IPS-11a (cell line): ENCODE results near the gene YDJC.
"Not testable (repeated sequence)": the region's sequence is repeated elsewhere in the genome, so short reads cannot be mapped to it uniquely, and the experiment has no call there.

Source experiments
- H3K4me3 ChIP-seq: one replicate; pipeline ENCODE4 v1.5.1; 2013; ENCODE audit warnings: low read depth, low read length, control low read depth

The YDJC gene

DNA sequence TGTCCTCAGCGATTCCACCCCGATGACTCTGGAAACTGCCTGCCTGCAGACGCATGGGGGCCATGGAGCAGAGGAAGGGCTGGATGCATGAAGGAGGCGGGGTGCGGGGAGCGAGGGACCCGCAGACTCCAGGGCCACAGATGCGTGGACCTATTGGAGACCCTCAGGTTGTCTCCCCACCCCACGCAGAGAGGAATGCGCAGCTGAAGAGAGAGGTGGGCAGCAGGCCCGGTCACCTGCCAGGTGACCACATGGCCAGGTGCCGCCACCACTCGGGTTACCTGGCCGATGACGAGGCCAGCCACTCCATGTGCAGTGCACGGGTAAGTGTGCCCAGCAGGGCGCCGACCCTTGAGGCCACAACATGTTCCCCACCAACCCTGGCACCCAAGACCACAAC, 3.1 kb upstream of the YDJC start:
- H3K4me3 ChIP-seq, result no peak overlapping the region

DNA sequence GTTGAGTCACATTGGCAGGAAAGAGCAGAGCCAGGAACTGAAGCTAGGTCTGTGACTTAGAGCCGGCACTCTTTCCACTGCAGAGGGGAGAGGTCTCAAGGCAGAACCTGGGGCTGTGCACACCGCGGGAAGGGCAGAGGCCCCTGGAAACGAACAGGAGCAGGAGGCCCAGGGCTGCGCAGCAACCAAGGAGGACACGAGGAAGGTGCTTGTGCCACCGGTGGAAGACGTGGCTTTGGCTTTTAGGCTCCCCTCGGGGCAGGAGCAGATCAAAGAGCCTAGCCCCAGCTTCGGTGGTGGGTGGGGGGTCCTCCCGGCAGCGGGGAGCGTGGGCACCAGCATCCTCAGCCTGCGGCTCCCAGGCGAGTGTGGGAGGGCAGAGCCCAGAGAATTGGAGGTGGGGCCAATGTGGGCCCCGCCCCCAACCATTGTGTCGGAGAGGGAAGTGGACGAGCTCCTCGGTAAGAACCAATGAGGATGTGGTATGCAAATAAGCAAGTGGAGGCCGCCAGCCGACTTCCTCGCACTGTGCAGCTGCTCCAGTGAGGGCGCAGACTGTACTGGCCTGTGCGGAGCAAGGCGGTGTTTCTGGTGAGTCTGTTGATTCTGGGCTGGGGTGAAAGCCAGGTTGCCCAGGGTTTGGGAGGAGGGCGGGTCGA, 2.5 kb upstream of the YDJC start, which contains the start of gene CCDC116:
Gene CCDC116 (plus strand): TSS at position 524 of the 659 bp plus-strand sequence. CDS start 422 bp downstream, outside the sequence.
- no peak within 1 kb of the TSS for H3K4me3 ChIP-seq

DNA sequence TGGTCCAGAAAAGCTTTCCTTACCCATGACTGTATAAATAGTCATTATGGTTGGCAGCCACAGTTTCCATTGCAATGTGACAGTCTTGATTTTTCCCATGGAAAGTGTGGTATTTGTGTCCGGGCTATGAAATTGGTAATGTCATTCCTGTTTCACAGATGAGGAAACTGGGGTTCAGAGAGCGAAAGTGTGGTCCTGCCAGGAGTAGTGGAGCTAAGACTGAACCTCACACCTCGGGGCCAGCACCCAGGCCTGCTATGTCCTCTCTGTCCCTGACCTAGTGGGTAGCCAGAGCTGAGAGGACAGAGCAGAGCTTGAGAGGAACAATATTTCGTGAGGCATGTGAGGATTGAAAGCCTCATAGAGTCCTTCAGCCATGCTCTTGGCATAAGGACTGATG, 1.2 kb upstream of the YDJC start:
- no peak overlapping the region for H3K4me3 ChIP-seq

DNA sequence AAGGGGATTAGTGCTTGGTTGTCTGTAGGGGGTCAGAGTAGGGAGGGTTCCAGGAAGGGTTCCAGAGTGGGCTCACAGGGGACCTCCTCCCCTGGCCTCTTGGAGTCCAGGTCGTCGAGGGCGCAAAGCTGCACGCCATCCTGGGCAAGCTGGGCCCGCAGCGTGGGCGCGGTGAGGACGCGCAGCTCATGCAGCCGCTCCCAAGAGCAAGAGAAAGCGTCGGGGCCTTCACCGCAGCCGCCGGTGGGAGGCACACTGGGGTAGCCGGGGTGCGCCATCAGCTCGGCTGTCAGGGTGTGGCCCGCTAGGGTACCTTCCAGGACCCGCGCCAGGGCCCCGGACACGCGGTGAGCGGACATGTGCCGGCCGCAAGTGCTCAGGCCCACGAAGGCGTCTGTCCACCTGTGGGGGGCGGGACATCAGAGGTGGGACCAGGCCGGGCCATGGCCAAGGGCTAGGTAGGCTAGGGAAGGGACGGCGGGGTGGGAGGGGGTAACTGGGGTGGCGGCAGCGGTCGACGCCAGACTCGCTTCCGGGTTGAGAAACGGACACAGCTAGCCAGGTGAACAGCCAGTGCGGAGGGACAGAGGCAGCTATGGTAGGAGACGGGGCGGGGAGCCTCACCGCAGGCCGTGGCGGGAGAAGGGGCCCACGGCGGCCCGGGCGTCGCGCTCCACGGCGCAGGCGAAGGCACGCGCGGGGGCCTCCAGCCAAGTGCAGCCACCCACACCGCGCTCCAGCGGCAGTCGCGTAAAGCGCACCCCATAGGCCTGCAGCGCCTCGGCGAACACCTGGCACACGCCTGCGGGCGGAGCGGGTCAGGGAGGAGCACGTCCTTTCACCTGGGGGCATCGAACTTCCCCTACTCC, 1.2 kb downstream of the YDJC start:
- peak overlapping the region; percentile 91 for H3K4me3 ChIP-seq

DNA sequence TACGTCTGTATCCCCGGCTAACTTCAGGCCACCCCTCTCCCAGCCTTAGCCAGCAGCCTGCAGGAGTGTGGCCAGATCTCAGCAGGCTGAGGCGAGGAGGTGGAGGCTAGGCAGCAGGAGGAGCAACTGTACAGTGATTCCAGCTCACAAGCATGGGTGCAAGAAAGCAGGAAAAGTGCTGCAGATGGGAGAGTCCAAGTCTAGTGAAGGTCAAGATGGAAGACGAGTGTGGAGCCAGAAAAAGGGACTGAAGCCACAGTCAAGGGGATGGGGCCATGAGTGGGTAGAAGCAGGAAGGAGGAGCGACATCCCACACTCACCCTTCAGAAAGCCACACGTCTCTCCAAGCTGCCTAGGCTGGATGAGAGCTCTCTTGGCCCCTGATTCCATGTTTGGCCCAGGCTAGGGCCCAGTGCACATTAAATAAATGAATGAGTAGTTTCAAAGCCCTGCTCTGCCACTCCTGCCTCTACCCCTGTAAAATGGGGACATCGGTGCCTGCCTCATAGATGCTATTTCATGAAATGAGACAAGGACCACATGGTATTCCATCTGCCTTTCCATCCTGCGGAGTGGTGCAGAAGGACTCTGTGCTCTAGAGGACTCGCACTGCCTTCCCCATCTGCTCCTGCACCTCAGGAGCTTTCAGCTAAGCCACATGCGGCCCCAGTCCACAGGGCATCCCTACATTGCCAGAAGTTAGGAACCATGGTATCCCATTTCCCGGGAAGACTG, 2.9 kb downstream of the YDJC start:
- H3K4me3 ChIP-seq, result no peak overlapping the region

DNA sequence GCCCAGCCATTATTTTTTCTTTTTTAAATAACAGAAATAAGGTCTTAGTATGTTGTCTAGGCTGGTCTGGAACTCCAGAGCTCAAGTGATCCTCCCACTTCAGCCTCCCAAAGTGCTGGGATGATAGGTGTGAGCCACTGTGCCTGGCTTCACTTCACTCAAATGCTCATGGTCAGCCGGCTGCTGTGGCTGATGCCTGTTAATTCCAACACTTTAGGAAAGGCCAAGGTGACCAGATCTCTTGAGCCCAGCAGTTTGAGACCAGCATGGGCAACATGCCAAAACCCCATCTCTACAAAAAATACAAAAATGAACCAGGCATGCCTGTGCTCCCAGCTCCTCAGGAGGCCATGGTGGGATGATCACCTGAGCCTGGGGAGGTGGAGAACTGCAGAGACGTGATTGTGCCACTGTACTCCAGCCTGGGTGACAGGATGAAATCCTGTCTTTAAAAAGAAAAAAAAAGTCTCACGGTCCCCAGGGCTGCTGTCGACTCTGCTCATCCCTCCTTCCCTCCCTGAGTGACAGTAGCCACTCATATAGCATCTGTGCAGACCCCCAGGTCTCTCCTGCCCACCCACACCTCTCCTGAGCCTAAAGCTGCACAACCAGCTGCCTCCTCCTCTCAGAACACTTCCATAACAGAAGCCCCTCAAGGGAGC, 3.6 kb downstream of the YDJC start:
- no peak overlapping the region for H3K4me3 ChIP-seq

DNA sequence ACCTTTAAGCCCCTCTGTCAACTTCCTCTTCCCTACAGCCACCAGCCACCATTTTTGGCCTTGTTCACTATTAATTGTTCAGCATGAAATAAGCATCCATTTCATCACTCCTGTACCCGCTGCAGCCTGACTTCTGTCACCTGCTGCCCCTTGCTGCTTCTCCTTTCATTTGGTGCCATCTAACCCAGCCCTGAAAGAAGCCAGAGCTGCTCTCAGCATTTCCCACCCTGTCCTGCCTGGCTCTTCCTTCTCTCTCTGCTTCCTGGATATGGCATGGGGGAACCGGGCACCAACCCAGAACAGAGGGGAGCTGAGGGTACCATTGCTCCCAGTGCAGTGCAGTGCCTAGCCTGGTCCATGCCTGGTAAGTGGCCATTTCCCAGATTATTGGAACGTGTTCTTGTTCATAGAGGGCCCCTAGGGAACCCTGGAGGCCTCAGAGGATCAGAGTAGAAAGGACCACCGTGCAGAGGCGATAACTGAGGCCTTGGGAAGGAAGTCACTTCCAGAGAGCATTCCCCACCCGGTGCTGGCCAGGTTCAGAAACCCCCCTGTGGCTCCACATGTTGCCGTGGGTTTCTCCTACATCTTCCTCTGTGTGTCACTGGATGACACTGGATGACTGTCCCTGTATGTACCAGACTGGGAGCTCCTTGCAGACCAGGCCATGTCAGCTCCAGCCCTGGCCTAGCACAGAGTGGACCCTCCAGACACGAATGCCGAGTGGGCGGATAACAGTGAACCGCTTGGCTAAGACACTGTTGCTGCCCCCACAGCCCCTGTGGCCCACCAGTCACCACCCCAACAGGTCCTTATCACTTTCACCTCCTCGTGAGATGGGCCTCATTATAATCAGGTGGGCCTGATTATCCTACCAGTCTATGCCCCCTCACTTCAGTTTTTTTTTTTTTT, 4.7 kb downstream of the YDJC start:
- H3K4me3 ChIP-seq, result no peak overlapping the region

DNA sequence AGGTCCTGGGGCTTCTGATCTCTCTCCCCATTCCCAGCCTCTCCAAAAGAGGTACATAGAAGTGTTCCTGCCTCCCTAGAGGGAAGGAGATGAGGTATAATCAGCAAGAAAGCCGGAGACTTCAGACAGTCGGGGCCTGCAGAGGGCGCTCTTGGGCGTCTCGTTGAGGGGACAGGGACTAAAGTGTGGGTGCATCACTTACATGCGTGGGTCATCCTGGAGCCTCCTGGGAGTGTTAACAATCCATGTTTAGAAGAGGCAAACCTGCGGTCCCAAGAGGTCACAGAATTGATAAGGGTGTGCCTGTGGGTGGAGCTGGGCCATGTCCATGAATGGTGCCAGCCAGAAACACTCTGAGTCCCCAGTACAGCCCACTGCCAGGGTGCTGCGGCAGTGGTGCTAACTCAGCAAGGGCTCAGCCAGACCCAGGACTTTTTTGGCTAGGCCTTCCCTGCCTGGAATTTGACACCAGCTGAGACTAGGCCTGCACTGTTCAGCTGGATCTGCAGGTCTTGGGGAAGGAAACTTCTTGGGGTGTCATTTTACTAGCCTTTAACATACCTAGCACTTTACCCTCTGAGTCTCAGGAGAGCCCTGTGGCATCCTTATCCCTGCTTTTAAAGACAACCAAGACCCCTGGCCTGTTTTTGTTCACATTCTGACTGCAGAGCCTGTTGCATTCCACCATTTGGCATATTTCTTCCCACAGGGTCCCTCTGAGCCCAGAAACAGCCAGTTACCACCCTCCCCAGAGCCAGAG, 5.5 kb downstream of the YDJC start:
- no peak overlapping the region for H3K4me3 ChIP-seq

DNA sequence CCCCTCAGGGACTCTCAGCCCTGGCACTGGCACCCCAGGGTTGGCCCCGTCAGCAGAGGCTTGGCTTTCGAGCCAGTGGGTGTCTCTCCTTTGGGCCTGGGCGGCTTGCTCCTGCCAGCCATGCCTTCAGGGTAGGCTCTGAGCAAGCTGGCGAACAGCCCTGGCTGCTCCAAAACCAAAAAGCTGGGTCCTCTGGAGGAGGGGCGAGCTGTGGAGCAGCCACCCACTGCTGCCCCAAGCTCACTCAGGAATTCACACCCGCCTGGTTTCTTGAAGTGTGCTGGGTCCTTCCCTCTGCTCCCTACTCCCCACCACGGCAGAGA, 6.2 kb downstream of the YDJC start:
- no peak overlapping the region for H3K4me3 ChIP-seq

DNA sequence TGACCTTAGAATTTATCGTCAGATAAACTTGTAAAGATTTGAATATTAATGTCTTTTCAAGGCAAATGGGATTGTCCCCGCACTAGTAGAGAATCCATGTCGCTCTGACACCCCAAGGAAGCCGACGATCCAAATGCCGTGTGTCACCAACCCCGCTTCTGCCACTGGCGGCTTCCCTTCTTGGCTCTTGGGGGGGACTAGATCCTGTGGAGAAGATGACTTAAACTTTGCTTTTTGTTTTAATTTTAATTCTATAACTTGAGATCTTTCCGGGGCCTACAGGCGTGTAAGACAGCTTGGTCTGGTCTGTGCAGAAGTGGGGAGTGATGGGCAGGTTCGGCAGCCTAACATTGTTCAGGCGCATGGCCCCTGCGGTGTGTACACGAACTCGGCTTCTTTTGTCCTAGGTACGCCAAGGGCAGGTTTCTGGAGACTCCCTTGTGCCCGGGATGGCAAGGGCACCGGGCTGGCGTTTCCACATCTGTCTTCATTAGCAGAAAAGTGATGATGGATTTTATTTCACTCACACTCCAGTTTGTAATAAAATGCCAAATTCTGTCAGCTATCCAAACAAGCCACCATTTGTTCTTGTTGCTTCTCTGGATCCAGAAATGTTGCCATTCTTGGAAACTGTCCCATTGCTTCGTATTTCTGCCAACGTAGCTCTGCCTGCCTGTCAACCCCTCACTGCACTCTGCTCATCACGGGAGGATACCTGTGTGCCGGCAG, 6.7 kb downstream of the YDJC start:
- no peak overlapping the region for H3K4me3 ChIP-seq

DNA sequence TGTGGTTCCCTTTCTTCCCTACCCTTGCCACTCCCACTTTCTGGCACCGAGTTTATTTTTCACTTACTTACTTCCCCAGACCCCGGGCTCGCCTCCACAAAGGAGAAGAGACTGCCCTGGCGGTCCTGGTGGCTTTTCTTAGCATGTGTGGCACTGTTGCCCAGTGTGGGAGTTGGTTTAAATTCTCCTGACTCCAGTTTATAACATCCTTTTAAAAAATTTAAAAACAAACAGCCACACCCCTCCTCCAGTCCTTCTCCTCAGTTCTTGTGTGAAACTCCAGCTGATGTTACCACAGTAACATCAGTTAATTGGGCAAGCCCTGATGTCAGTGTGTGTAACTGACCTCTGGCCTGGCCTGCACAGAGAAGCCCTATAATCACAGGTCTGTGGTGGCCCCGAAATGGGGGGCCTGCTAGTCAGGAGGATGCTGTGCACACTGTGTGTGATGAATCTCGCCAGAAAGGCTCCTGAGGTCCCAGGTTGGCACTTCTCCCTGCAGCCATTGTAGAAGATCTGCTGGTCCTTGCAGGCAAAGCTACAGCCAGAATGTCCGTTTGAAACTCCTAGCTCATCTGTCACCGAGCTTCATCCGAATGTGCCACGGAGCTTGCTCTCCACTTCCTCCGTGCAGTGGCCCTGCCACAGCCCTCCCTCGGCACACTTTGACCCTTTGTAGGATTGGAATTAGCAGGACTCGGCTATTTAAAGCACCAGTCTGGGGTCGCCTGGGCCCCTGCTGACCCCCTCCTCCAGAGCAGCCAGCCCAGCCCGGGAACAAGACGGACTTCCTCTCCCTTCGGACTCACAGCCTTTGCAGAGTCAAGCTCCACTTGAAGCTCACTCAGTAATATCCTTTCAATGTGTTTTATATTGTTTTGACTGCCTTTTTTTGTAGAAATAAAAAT, 7.6 kb downstream of the YDJC start:
- no peak overlapping the region for H3K4me3 ChIP-seq

DNA sequence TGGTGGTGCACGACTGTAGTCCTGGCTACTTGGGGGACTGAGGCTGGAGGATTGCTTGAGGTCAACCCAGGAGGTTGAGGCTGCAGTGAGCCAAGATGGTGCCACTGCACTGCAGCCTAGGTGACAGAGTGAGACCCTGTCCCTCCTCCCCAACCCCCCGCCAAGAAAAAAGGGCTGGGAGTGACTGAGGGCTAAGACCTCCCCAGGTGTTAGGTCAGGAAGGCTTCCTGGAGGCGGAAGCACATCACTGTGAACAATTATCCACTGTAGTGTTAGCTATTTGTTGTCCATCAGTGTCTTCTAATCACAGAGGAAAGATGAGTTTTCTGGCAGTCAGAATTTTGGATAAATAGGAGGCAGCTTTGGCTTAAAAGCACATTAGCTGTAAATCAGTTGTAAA, 8.8 kb downstream of the YDJC start:
- no peak overlapping the region for H3K4me3 ChIP-seq

DNA sequence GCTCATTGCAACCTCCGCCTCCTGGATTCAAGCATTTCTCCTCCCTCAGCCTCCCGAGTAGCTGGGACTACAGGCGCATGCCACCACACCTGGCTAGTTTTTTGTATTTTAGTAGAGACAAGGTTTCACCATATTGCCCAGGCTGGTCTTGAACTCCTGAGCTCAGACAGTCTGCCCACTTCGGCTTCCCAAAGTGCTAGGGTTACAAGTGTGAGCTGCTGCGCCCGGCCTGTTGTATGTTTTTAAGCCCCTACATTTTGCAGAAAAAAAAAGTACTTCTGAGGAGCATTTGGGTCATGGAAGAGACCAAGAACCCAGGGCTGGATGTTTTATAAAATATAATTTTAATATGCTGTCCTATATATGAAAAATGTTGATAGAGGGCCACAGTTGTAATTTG, 12.5 kb downstream of the YDJC start:
- H3K4me3 ChIP-seq, result not testable (repeated sequence)

DNA sequence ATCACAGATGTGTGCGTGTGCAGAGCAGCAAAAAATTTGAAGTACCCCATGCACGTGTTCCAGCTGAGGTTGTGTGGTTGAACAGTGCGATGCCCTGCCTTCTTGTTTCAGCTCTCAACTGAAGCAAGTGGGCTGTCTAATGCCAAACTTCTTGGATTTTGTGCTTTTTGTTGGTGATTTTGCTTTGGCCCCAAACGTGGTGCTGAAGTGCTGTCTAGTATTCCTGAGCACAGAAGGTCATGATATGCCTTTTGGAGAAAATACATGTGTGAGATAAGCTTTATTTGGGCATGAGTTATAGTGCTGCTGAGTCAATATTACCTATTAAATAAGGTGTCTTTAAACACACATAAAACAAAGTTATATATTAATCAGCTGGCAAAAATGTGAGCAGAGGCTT, 14.1 kb downstream of the YDJC start:
- no peak overlapping the region for H3K4me3 ChIP-seq

DNA sequence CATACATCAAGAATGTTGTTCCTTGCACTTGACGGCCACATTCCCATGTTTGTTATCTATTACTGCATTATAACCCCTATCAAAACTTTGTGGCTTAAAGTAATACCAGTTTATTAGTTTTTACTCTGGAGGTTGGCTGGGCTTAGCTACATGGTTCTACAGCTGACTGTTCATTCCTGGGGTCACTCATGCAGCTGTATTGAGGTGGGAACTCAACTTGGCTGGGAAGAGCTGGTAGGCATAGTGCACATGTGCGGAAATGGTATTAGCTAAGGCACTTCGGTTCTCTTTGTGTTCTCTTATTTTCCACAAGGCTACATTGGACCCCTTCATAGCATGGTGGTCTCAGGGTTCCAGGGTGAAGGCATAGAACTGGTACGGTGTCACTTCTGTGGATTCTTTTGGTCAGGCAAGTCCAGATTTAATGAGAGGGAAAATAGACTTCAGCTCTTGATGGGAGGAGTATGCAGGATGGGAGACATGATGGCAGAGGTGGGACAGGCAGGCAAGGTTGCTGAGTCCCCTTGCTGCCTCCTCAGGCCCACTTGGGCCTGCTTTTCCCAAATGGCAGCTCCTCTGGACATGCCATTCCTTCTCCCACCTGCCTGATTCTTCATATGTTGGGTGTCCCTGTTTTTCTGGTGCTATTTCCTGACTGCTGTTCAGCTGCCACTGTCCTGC, 16.1 kb downstream of the YDJC start:
- no peak overlapping the region for H3K4me3 ChIP-seq

DNA sequence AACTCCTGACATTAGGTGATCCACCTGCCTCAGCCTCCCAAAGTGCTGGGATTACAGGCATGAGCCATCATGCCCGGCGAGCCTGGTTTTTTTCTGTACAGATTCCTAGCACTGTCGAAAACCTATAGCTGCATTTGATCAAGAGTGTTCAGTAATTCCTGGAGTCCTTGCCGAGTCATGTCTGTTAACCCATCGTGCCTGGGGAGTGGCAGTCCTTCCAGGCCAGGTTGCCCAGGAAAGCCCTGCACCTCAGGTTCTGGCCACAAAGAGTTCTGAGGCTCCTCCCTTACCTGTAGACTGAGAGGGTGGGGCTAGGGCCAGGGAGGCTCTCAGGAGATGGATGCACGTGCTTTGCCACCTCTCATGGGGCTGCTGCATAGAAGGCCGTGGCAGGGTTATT, 17.0 kb downstream of the YDJC start:
- no peak overlapping the region for H3K4me3 ChIP-seq

DNA sequence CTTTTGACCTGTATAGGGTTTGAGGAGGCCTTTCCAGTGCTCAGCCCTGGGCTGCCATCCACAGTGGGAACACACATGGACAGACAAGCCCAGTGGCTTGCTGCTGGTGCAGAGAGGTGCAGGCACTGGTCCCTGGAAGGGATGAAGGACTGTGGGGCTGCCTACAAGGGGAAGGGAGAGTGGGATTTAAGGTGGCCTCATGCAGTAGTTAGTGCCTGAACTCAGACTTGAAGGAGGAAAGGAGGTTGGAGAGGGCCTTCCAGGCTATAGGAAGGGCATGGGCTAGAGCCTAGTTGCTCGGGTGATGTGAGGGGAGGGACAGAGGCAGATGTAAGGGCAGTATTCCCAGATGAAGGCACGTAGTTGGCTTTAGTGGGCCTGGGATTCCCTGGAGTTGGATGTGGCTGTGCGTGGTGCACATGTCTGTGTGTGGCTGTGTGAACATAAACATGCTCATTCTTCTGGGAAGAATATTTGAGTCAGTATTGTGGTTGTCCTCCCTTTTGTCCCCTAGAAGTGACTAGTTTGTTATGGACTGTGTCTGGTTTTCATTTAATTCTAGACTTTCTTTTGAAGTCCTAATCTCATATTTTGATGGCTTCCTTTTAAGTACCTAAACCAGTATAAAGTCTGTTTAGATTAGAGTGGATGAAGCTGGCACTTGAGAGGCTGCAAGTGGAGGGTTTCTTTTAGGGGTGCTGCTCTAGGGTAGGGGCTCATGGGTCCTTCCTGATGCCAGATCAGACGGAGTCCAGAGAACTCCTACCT, 18.4 kb downstream of the YDJC start:
- H3K4me3 ChIP-seq, result no peak overlapping the region
